ENCODE data around the gene NTSR1.

NTSR1 gene

GRCh38 chr20:62708591-62709536 is at the start of gene NTSR1:
TSS of gene NTSR1 (plus strand) at chr20:62708836. CDS start at chr20:62709208, 372 bp downstream.
- Histone ChIP-seq H3K27me3 (ENCODE audit: control insufficient read depth, insufficient read depth, low read length) (peaks cover 11% of the 10 kb centered on the region), H3K4me3 (ENCODE audit: low read length) (peak within 1 kb of the TSS; percentile 42), H3K36me3 (ENCODE audit: control insufficient read depth, insufficient read depth, low read length) (no peaks in the 10 kb centered on the region), H3K27ac (ENCODE audit: low read depth, low read length) (peak within 1 kb of the TSS; percentile 81), H3K4me1 (ENCODE audit: control insufficient read depth, insufficient read depth, low read length) (peaks cover 39% of the 10 kb centered on the region), H3K9ac (ENCODE audit: low read length) (no peak within 1 kb of the TSS)

- Histone ChIP-seq H3K27me3 (ENCODE audit: control insufficient read depth, insufficient read depth, low read length) (no peaks in the 10 kb centered on the region), H3K36me3 (ENCODE audit: control insufficient read depth, insufficient read depth, low read length) (no peaks in the 10 kb centered on the region), H3K27ac (ENCODE audit: low read depth, low read length) (no peak overlapping the region), H3K4me3 (ENCODE audit: low read length) (no peak overlapping the region), H3K9ac (ENCODE audit: low read length) (no peak overlapping the region), H3K4me1 (ENCODE audit: control insufficient read depth, insufficient read depth, low read length) (no peaks in the 10 kb centered on the region)
Measured at GRCh38 chr20:62659488-62660239, 49.0 kb upstream of the NTSR1 start.

GRCh38 chr20:62660240-62660615 is 48.4 kb upstream of the NTSR1 start:
- no peaks in the 10 kb centered on the region for H3K36me3 ChIP-seq (ENCODE audit: control insufficient read depth, insufficient read depth, low read length)
- no peaks in the 10 kb centered on the region for H3K4me1 ChIP-seq (ENCODE audit: control insufficient read depth, insufficient read depth, low read length)
- no peaks in the 10 kb centered on the region for H3K27me3 ChIP-seq (ENCODE audit: control insufficient read depth, insufficient read depth, low read length)
- H3K4me3 ChIP-seq (ENCODE audit: low read length) = no peak overlapping the region
- H3K9ac ChIP-seq (ENCODE audit: low read length) = no peak overlapping the region
- no peak overlapping the region for H3K27ac ChIP-seq (ENCODE audit: low read depth, low read length)

- no peak overlapping the region for H3K9ac ChIP-seq (ENCODE audit: low read length)
- no peak overlapping the region for H3K4me3 ChIP-seq (ENCODE audit: low read length)
- no peaks in the 10 kb centered on the region for H3K4me1 ChIP-seq (ENCODE audit: control insufficient read depth, insufficient read depth, low read length)
- H3K36me3 ChIP-seq (ENCODE audit: control insufficient read depth, insufficient read depth, low read length) = no peaks in the 10 kb centered on the region
- H3K27me3 ChIP-seq (ENCODE audit: control insufficient read depth, insufficient read depth, low read length) = no peaks in the 10 kb centered on the region
- H3K27ac ChIP-seq (ENCODE audit: low read depth, low read length) = no peak overlapping the region
Measured at GRCh38 chr20:62660768-62661167, 47.9 kb upstream of the NTSR1 start.

GRCh38 chr20:62661647-62662046 is 47.0 kb upstream of the NTSR1 start:
- no peak overlapping the region for H3K4me3 ChIP-seq (ENCODE audit: low read length)
- no peak overlapping the region for H3K9ac ChIP-seq (ENCODE audit: low read length)
- H3K27ac ChIP-seq (ENCODE audit: low read depth, low read length) = no peak overlapping the region
- no peaks in the 10 kb centered on the region for H3K27me3 ChIP-seq (ENCODE audit: control insufficient read depth, insufficient read depth, low read length)
- no peaks in the 10 kb centered on the region for H3K36me3 ChIP-seq (ENCODE audit: control insufficient read depth, insufficient read depth, low read length)
- H3K4me1 ChIP-seq (ENCODE audit: control insufficient read depth, insufficient read depth, low read length) = no peaks in the 10 kb centered on the region

- H3K27me3 ChIP-seq (ENCODE audit: control insufficient read depth, insufficient read depth, low read length) = no peaks in the 10 kb centered on the region
- no peaks in the 10 kb centered on the region for H3K4me1 ChIP-seq (ENCODE audit: control insufficient read depth, insufficient read depth, low read length)
- no peak overlapping the region for H3K4me3 ChIP-seq (ENCODE audit: low read length)
- no peak overlapping the region for H3K9ac ChIP-seq (ENCODE audit: low read length)
- H3K36me3 ChIP-seq (ENCODE audit: control insufficient read depth, insufficient read depth, low read length) = no peaks in the 10 kb centered on the region
- H3K27ac ChIP-seq (ENCODE audit: low read depth, low read length) = no peak overlapping the region
Measured at GRCh38 chr20:62662422-62662821, 46.2 kb upstream of the NTSR1 start.

- Histone ChIP-seq H3K27ac (ENCODE audit: low read depth, low read length) (no peak overlapping the region), H3K4me1 (ENCODE audit: control insufficient read depth, insufficient read depth, low read length) (no peaks in the 10 kb centered on the region), H3K4me3 (ENCODE audit: low read length) (no peak overlapping the region), H3K9ac (ENCODE audit: low read length) (no peak overlapping the region), H3K36me3 (ENCODE audit: control insufficient read depth, insufficient read depth, low read length) (no peaks in the 10 kb centered on the region), H3K27me3 (ENCODE audit: control insufficient read depth, insufficient read depth, low read length) (no peaks in the 10 kb centered on the region)
Measured at GRCh38 chr20:62663145-62664018, 45.3 kb upstream of the NTSR1 start.

GRCh38 chr20:62664019-62664971 is 44.3 kb upstream of the NTSR1 start:
- H3K27me3 ChIP-seq (ENCODE audit: control insufficient read depth, insufficient read depth, low read length) = no peaks in the 10 kb centered on the region
- no peaks in the 10 kb centered on the region for H3K36me3 ChIP-seq (ENCODE audit: control insufficient read depth, insufficient read depth, low read length)
- no peak overlapping the region for H3K27ac ChIP-seq (ENCODE audit: low read depth, low read length)
- no peak overlapping the region for H3K9ac ChIP-seq (ENCODE audit: low read length)
- no peak overlapping the region for H3K4me3 ChIP-seq (ENCODE audit: low read length)
- H3K4me1 ChIP-seq (ENCODE audit: control insufficient read depth, insufficient read depth, low read length) = no peaks in the 10 kb centered on the region

GRCh38 chr20:62665153-62665754 is 43.4 kb upstream of the NTSR1 start:
- no peak overlapping the region for H3K27ac ChIP-seq (ENCODE audit: low read depth, low read length)
- no peaks in the 10 kb centered on the region for H3K36me3 ChIP-seq (ENCODE audit: control insufficient read depth, insufficient read depth, low read length)
- H3K4me3 ChIP-seq (ENCODE audit: low read length) = no peak overlapping the region
- no peaks in the 10 kb centered on the region for H3K4me1 ChIP-seq (ENCODE audit: control insufficient read depth, insufficient read depth, low read length)
- H3K27me3 ChIP-seq (ENCODE audit: control insufficient read depth, insufficient read depth, low read length) = no peaks in the 10 kb centered on the region
- no peak overlapping the region for H3K9ac ChIP-seq (ENCODE audit: low read length)

- Histone ChIP-seq H3K4me3 (ENCODE audit: low read length) (no peak overlapping the region), H3K27me3 (ENCODE audit: control insufficient read depth, insufficient read depth, low read length) (no peaks in the 10 kb centered on the region), H3K27ac (ENCODE audit: low read depth, low read length) (no peak overlapping the region), H3K36me3 (ENCODE audit: control insufficient read depth, insufficient read depth, low read length) (no peaks in the 10 kb centered on the region), H3K9ac (ENCODE audit: low read length) (no peak overlapping the region), H3K4me1 (ENCODE audit: control insufficient read depth, insufficient read depth, low read length) (no peaks in the 10 kb centered on the region)
Measured at GRCh38 chr20:62665826-62666735, 42.6 kb upstream of the NTSR1 start.
